HEK293T (cell line): ENCODE measurements around the gene SLC25A23.

Source experiments
- BHLHE40 ChIP-seq: fragments of 450-650 bp; IDR thresholded peaks from 2 replicates; pipeline ENCODE4 v1.6.1; 2016; ENCODE audit warnings: mild to moderate bottlenecking, moderate library complexity, borderline replicate concordance
- ELF4 ChIP-seq: fragments of 450-650 bp; IDR thresholded peaks from 2 replicates; pipeline ENCODE4 v1.6.1; 2017; ENCODE audit warnings: antibody characterized with exemption
- FOXM1 ChIP-seq: fragments of 450-650 bp; IDR thresholded peaks from 2 replicates; pipeline ENCODE4 v1.6.1; 2017; ENCODE audit warnings: mild to moderate bottlenecking, borderline replicate concordance
- HDGF ChIP-seq: fragments of 450-650 bp; IDR thresholded peaks from 2 replicates; pipeline ENCODE4 v1.6.1; 2017; ENCODE audit warnings: antibody characterized with exemption, borderline replicate concordance
- NFRKB ChIP-seq: fragments of 450-650 bp; IDR thresholded peaks from 2 replicates; pipeline ENCODE4 v1.6.1; 2016; ENCODE audit warnings: mild to moderate bottlenecking, moderate library complexity
- SP1 ChIP-seq: fragments of 450-650 bp; IDR thresholded peaks from 2 replicates; pipeline ENCODE4 v1.6.1; 2017

DNA sequence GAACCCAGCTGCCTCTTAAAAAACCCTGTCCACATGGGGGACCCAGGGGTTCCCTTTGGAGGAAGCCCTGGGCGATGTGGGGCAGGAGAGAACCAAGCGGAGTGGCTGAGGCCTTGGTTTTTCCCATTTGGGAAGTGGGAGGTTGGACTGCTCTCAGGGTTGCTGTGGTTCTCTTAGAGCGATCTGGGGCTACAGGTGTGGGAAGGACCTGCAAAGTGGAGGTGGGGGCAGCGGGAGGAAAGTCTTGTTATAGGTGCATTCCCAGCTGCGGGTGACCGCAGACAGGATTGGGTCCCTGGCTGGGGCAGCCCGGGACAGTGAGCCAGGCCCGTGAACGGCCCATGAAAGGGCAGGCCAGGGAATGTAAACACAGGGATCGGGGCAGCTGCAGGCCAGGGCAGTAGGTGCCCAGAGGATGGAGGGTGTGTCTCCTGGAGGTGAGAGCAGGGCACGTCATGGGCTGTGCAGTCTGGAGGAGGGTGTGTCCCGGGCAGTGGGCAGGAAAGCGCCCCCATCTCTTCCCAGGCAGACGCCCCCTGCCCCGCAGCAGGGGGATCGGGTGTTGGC, 814 bp downstream of the SLC25A23 start:
- TF ChIP-seq BHLHE40 = no peak
- no peak for TF ChIP-seq NFRKB
- no peak for TF ChIP-seq SP1
- TF ChIP-seq FOXM1 = no peak
- no peak for TF ChIP-seq HDGF
- TF ChIP-seq ELF4 = no peak
